SU-DHL-6 (cell line): Measurements from ENCODE around the gene KCTD8.

Experiments
- H2AFZ ChIP-seq: fragments of 200-600 bp; sonication (generic); 2 replicates; pipeline ENCODE4 v1.6.1; 2014; ENCODE audit warnings: low read depth, mild to moderate bottlenecking, moderate library complexity, mixed read lengths, antibody characterized with exemption, low read length; ENCODE audit not compliant: severe bottlenecking
- H3F3A ChIP-seq: fragments of 200-600 bp; shearing (Covaris generic); 2 replicates; pipeline ENCODE4 v1.6.0; 2016; ENCODE audit warnings: antibody characterized with exemption, mild to moderate bottlenecking; ENCODE audit not compliant: insufficient read depth
- H3K27ac ChIP-seq: fragments of 200-600 bp; sonication (generic); 2 replicates; pipeline ENCODE4 v1.5.1; 2016; ENCODE audit warnings: low read depth, mild to moderate bottlenecking, low read length, moderate library complexity, mixed read lengths
- H3K27me3 ChIP-seq: fragments of 200-600 bp; sonication (generic), shearing (Covaris generic); 2 replicates; pipeline ENCODE4 v1.6.0; 2014; ENCODE audit warnings: mild to moderate bottlenecking, low read length
- H3K36me3 ChIP-seq: fragments of 200-600 bp; sonication (generic); 2 replicates; pipeline ENCODE4 v1.6.1; 2014; ENCODE audit warnings: mild to moderate bottlenecking, low read length, mixed read lengths
- H3K4me2 ChIP-seq: fragments of 300-600, 200-600 bp; shearing (Covaris generic), sonication (generic); 2 replicates; pipeline ENCODE4 v1.6.0; 2014; ENCODE audit warnings: low read length, low read depth, mild to moderate bottlenecking; ENCODE audit not compliant: poor library complexity, severe bottlenecking
- H3K4me3 ChIP-seq: fragments of 200-600 bp; sonication (generic); 2 replicates; pipeline ENCODE4 v1.5.1; 2014; ENCODE audit warnings: antibody characterized with exemption, low read length, mild to moderate bottlenecking, mixed read lengths; ENCODE audit not compliant: insufficient read depth, poor library complexity, severe bottlenecking
- H3K79me2 ChIP-seq: fragments of 200-600 bp; sonication (generic); 2 replicates; pipeline ENCODE4 v1.6.1; 2014; ENCODE audit warnings: mild to moderate bottlenecking, low read length, moderate library complexity; ENCODE audit not compliant: insufficient read depth
- H3K9ac ChIP-seq: fragments of 200-600 bp; sonication (generic); 2 replicates; pipeline ENCODE4 v1.7.0; 2014; ENCODE audit warnings: mild to moderate bottlenecking, low read length
- H3K9me2 ChIP-seq: fragments of 200-600 bp; sonication (generic); replicated peaks from 2 replicates; pipeline ENCODE4 v1.6.1; 2014; ENCODE audit warnings: low read length; ENCODE audit not compliant: insufficient read depth
- H3K9me3 ChIP-seq: fragments of 200-600 bp; sonication (generic); 2 replicates; pipeline ENCODE4 v1.6.1; 2014; ENCODE audit warnings: low read length, mixed read lengths; ENCODE audit not compliant: insufficient read depth
- H4K20me1 ChIP-seq: fragments of 200-600 bp; sonication (generic); 2 replicates; pipeline ENCODE4 v1.6.1; 2014; ENCODE audit warnings: low read depth, mild to moderate bottlenecking, antibody characterized with exemption, low read length, moderate library complexity, mixed read lengths
- CTCF ChIP-seq: fragments of 200-600 bp; sonication (generic); IDR thresholded peaks from one replicate; pipeline ENCODE4 v1.5.1; 2017; ENCODE audit warnings: antibody characterized with exemption, mild to moderate bottlenecking, low read length, moderate library complexity; ENCODE audit not compliant: insufficient read depth, poor library complexity, severe bottlenecking
- EZH2phosphoT487 ChIP-seq: fragments of 200-600 bp; sonication (generic), shearing (Covaris generic); conservative IDR thresholded peaks from 2 replicates; pipeline ENCODE4 v1.6.1; 2018; ENCODE audit warnings: mild to moderate bottlenecking, antibody characterized with exemption, low read length, moderate library complexity, mixed read lengths

KCTD8 gene

GRCh38 chr4:44231006-44231405, 217.6 kb downstream of the KCTD8 start:
- Histone ChIP-seq H3K4me3 (no peak overlapping the region), H3K4me2 (no peak overlapping the region), H3K9ac (no peak overlapping the region), H4K20me1 (no peaks in the 10 kb centered on the region), H3K27me3 (no peaks in the 10 kb centered on the region), H3K36me3 (no peaks in the 10 kb centered on the region), H3K9me2 (no peaks in the 10 kb centered on the region), H3F3A (no peaks in the 10 kb centered on the region), H3K27ac (no peak overlapping the region), H3K9me3 (no peaks in the 10 kb centered on the region), H3K79me2 (no peaks in the 10 kb centered on the region), H2AFZ (no peak overlapping the region)
- TF ChIP-seq CTCF (no peak), EZH2phosphoT487 (no peak)

GRCh38 chr4:44228326-44228725, 220.3 kb downstream of the KCTD8 start:
- H3F3A ChIP-seq: no peaks in the 10 kb centered on the region
- H3K9me2 ChIP-seq: no peaks in the 10 kb centered on the region
- no peaks in the 10 kb centered on the region for H3K79me2 ChIP-seq
- H3K9me3 ChIP-seq: no peaks in the 10 kb centered on the region
- no peaks in the 10 kb centered on the region for H3K27me3 ChIP-seq
- no peaks in the 10 kb centered on the region for H4K20me1 ChIP-seq
- no peak overlapping the region for H3K27ac ChIP-seq
- no peak overlapping the region for H3K4me2 ChIP-seq
- no peak overlapping the region for H2AFZ ChIP-seq
- no peak overlapping the region for H3K9ac ChIP-seq
- no peak overlapping the region for H3K4me3 ChIP-seq
- TF ChIP-seq CTCF (no peak), EZH2phosphoT487 (no peak)
- H3K36me3 ChIP-seq: no peaks in the 10 kb centered on the region

- Histone ChIP-seq H3K79me2 (no peaks in the 10 kb centered on the region), H3K4me2 (no peak overlapping the region), H3K36me3 (no peaks in the 10 kb centered on the region), H2AFZ (no peak overlapping the region), H4K20me1 (no peaks in the 10 kb centered on the region), H3K4me3 (no peak overlapping the region), H3F3A (no peaks in the 10 kb centered on the region), H3K9me3 (no peaks in the 10 kb centered on the region), H3K27me3 (no peaks in the 10 kb centered on the region), H3K9me2 (no peaks in the 10 kb centered on the region), H3K9ac (no peak overlapping the region), H3K27ac (no peak overlapping the region)
- TF ChIP-seq EZH2phosphoT487: no peak
- no peak for TF ChIP-seq CTCF
Measured at GRCh38 chr4:44221407-44221806, 227.2 kb downstream of the KCTD8 start.
